Upper lobe of left lung (tissue), 4 donors: ENCODE data around the gene SPATA20.

Experiments used
- CTCF ChIP-seq, 6 experiments: fragments of 450-650 bp in 4 of 6; fragments of 200-600 bp in 2 of 6; sonication (generic) in 2 of 6; IDR thresholded peaks; one replicate each; pipeline ENCODE4 v1.5.1; 2016 to 2019; ENCODE audit warnings: antibody characterized with exemption in 6 of 6
- EP300 ChIP-seq, 4 donors: sonication (generic); formaldehyde crosslinking; IDR thresholded peaks; one replicate each; pipeline ENCODE4 v1.5.1; 2017; ENCODE audit warnings: antibody characterized with exemption in 4 of 4, control low read depth in 2 of 4
- POLR2A ChIP-seq, 4 donors: fragments of 450-650 bp; IDR thresholded peaks; one replicate each; pipeline ENCODE4 v1.5.1; 2016 to 2017; ENCODE audit warnings: antibody characterized with exemption in 4 of 4, mild to moderate bottlenecking in 2 of 4
- POLR2AphosphoS5 ChIP-seq, 2 donors: sonication (generic); formaldehyde crosslinking; IDR thresholded peaks; one replicate each; pipeline ENCODE4 v1.5.1; 2017; ENCODE audit warnings: antibody characterized with exemption in 2 of 2

GRCh38 chr17:50547035-50547735, at the start of gene SPATA20:
- TF ChIP-seq CTCF (IDR thresholded peaks at IDR 0.05) (peak; percentile 97 to 99 (median 98)), POLR2A (IDR thresholded peaks at IDR 0.05) (peak in 3 of 4 donors; percentile 64 to 93 (median 64)), POLR2AphosphoS5 (IDR thresholded peaks at IDR 0.05) (peak; percentile 14 to 75), EP300 (IDR thresholded peaks at IDR 0.05) (no peak)
